ENCODE measurements around the gene RGP1.

GRCh38 chr9:35771075-35771433, 22.0 kb downstream of the RGP1 start:
- no peak for TF ChIP-seq CTCF (IDR thresholded peaks at IDR 0.05)
- TF ChIP-seq POLR2AphosphoS5 (IDR thresholded peaks at IDR 0.05) = no peak
- no peak for TF ChIP-seq EP300 (IDR thresholded peaks at IDR 0.05)
- no peak for TF ChIP-seq POLR2A (IDR thresholded peaks at IDR 0.05)

Measured in stomach (tissue), 4 donors.